ENCODE measurements around the gene MARCHF10. TPM values are rescaled to one million over a fixed set of nuclear protein-coding genes. Genes with fewer than 3 reads are reported as not detected.

Gene MARCHF10
- total RNA-seq, 4 donors from 2014 or later, result not detected

GRCh38 chr17:62718429-62718828, 89.7 kb downstream of the MARCHF10 start:
- TF ChIP-seq CTCF (IDR thresholded peaks at IDR 0.05; ENCODE audit: low read depth), result no peak

GRCh38 chr17:62717889-62718288, 90.2 kb downstream of the MARCHF10 start:
- no peak for TF ChIP-seq CTCF (IDR thresholded peaks at IDR 0.05; ENCODE audit: low read depth)

GRCh38 chr17:62717589-62717855, 90.6 kb downstream of the MARCHF10 start:
- no peak for TF ChIP-seq CTCF (IDR thresholded peaks at IDR 0.05; ENCODE audit: low read depth)

- no peak for TF ChIP-seq CTCF (IDR thresholded peaks at IDR 0.05; ENCODE audit: low read depth)
Observed at GRCh38 chr17:62716834-62717588, 91.1 kb downstream of the MARCHF10 start.

GRCh38 chr17:62715882-62716390, 92.2 kb downstream of the MARCHF10 start:
- no peak for TF ChIP-seq CTCF (IDR thresholded peaks at IDR 0.05; ENCODE audit: low read depth)

- TF ChIP-seq CTCF (IDR thresholded peaks at IDR 0.05; ENCODE audit: low read depth), result no peak
Observed at GRCh38 chr17:62714016-62714777, 93.9 kb downstream of the MARCHF10 start.

- no peak for TF ChIP-seq CTCF (IDR thresholded peaks at IDR 0.05; ENCODE audit: low read depth)
Observed at GRCh38 chr17:62713086-62713881, 94.8 kb downstream of the MARCHF10 start.
